Activated T-cell treated with anti-CD3 and anti-CD28 coated beads for 4 hours (primary cell): ENCODE measurements around the gene PITPNC1.
A peak's percentile ranks its signal among the peaks of the same experiment; 100 is the strongest.
"Not testable (repeated sequence)": the region's sequence is repeated elsewhere in the genome, so short reads cannot be mapped to it uniquely, and the experiment has no call there.

Experiments used
- DNase-seq: peaks from one replicate; pipeline ENCODE4 v3.0.0-alpha.2; 2020

Gene PITPNC1

DNA sequence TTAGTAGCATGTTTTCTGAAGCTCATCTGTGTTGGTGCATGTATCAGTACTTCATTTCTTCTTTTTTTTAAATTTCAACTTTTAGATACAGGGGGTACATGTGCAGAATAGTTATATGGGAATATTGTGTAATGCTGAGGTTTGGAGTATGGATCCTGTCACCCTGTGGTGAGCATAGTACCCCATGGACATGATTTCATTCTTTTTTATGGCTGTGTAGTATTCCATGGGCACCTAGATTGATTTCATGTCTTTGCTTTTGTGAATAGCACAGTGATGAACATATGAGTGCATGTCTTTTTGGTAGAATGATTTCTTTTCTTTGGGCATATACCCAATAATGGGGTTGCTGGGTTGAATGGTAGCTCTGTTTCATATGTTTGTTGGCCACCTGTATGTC is 285.6 kb downstream of the PITPNC1 start:
- DNase-seq, result no peak

DNA sequence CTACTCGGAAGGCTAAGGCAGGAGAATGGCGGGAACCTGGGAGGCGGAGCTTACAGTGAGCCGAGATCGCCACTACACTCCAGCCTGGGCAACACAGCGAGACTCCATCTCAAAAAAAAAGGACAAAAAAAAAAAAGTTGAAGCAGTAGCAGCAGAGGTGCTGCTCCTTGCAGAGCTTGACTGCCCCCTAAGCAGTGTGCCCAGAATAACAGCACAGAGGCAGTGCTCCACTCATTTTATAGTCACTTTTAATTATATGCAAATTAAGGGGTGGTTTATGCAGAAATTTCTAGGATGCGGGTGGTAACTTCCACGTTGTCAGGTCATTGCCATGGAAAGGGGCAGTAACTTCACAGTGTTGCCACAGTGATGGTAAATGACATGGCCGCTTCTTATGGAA is 286.4 kb downstream of the PITPNC1 start:
- DNase-seq, result no peak

DNA sequence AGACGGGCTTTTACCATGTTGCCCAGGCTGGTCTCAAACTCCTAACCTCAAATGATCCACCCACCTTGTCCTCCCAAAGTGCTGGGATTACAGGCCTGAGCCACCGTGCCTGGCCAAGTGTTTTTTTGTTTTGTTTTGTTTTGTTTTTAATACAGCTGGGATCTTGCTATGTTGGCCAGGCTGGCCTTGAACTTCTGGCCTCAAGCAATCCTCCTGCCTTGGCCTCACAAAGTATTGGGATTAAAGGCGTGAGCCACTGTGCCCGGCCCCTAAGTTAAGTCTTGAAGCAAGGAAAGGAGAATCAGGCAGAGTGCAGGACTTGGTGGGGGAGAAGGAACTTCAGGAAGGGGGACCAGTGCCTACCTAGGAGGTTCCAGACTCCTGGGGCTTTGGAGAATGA is 288.9 kb downstream of the PITPNC1 start:
- DNase-seq, result no peak

DNA sequence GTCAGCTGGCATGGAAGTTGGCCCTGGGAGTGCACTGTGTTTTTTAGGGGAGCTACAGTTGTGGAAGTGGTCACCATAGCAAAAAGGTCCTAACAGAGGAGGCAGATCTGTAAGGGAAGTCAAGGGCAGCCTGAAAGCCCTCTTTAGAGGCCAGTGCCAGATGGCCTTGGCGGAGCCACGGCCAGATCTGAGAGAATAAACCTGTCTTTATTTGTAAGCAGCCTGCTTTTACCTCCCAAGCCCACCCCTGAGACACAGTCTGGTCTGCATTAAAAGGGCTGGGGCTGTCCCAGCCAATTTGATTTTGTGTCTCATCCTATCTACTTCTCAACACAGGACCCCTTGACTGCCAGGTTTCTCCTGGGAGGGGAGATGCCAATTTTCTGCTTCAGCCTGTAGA is 289.6 kb downstream of the PITPNC1 start:
- DNase-seq, result no peak

DNA sequence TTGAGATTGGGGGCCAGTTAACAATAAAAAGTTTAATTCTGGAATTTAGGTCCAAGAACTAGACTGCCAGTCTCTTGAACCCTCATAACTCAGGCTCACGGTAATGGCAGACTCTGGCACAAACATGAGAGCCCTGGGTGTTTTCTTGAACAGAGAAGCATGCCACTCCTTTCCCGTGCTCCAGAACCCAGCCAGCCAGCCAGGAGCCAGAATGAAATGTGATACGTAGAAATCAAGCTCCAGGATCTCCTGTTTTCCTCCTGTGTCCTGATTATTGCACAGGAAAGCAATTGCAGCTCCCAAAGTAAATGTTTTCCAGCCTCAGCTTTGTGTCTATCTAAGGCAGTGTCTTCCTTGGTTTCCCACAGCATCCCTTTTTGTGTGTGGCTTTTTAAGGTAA is 294.4 kb downstream of the PITPNC1 start:
- no peak for DNase-seq

DNA sequence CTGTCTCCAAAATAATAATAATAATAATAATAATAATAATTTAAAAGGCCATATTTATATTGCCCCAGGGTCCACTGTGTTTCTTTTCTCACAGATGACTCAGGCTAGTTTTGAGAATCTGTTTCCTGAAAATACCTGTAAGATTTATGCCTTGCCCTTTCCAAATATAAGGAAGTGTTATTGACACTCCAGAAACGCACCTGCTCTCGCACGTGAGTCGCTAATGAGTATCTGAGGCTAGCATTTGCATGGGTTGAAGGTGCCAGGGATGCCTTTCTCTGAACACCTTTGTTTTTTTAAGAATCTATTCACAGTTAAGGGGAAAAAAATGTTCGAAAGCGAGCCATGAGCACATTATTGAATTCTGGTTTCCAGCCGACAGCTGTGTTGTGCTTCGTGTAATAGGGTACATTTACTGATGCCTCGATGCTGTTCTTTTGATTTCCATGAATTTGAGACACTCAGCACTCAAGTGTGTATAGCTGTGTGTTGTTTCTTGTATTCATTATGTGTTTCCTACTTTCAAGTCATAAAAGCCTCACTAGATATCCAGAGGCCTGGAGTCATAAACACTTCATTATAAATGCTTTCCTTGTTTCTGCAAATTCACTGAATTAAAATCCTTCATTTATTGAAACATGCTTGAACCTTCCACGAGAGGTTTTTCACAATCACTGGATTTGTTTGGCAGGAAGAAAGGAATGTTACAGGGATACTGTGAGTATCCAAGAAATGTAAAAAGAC is 295.7 kb downstream of the PITPNC1 start:
- no peak for DNase-seq

DNA sequence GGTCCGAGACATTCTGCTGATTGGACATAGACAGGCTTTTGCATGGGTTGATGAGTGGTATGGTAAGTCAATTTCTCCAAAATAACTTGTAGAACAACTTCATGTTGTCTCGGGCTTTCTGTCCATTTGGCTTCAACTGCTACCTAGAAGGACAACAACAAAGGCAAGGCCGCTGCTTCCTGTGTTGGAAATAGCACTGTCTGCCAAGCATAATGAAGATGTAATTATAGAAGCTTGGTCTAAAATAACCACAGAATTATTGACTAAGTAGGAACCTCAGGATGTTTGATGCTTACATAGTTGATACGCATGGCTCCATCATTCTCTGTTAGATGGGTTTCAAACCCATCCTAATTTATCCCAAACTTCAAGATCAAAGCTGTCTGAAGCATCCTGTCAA is 298.4 kb downstream of the PITPNC1 start:
- DNase-seq, result no peak

DNA sequence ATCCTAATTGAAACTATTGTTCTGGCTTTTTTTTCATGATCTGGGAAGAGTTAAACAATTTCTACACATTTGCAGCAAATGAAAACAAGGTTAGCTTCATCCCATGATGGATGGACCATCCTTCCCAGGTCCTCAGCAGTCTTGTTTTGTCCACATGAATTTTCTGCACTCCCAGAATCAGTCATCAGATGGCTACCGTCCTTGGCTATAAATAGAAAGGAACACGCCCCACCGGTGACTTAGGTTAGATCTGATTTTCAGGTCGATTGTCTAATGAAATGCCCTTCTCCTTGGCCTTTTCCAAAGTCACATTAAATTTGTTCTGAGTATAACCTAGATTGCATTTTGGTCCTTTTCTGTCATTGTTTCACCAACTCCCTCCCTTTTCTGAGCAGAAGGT is 299.2 kb downstream of the PITPNC1 start:
- no peak for DNase-seq

DNA sequence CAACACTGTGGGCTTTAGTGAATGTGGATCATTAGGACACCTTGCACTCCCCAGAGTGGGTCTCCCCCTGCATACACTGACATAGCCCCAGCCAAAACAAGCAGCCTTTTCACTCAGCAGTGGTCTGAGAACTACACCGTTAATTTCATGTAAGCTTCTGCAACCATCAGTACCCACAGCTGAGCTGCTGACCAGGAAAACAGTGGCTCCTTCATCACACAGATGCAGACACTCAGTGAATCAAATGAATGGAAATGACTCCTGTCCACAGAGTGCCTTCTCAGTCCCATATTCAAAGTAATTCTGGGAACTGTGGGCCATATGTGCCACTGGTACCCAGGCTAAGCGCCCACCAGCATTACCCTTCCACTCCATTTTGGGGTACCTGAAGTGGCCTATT is 301.3 kb downstream of the PITPNC1 start:
- DNase-seq, result no peak

DNA sequence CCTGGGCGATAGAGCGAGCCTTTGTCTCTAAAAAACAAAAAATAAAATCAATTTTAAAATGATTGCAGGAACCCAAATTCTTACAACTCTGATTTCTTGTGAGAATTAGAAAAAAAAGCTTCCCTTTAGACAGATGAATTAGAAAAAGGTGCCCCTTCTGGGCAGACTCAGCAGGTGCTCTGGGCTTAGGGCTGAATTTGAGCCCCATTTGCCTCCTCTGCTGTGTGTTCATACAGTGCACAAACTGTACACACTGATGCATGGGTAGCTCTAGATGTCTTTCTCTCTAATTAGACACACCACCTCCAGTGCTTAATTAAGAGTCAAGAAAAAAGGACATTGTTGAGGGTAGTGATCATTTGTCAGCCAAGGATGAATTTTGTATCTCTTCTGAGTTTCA is 302.1 kb downstream of the PITPNC1 start:
- DNase-seq, result no peak

DNA sequence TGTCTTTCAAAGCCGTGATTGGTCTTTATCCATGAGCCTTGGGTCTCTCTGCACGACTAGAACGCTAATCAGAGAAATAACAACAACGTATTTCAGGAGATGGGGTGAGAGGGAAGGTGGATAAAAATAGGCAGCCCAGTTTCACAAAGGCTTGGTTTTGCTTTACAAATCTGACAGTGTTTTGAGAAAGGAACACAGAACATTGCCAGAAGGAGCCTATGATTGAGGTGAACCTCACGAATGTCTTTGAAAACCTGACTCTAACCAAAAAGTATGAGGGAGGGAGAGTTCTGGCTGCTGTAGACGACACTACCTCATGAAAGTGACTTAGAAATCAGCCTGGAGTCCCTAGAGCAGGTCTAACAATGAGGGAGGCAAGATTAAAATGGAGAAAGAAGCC is 302.6 kb downstream of the PITPNC1 start:
- no peak for DNase-seq

DNA sequence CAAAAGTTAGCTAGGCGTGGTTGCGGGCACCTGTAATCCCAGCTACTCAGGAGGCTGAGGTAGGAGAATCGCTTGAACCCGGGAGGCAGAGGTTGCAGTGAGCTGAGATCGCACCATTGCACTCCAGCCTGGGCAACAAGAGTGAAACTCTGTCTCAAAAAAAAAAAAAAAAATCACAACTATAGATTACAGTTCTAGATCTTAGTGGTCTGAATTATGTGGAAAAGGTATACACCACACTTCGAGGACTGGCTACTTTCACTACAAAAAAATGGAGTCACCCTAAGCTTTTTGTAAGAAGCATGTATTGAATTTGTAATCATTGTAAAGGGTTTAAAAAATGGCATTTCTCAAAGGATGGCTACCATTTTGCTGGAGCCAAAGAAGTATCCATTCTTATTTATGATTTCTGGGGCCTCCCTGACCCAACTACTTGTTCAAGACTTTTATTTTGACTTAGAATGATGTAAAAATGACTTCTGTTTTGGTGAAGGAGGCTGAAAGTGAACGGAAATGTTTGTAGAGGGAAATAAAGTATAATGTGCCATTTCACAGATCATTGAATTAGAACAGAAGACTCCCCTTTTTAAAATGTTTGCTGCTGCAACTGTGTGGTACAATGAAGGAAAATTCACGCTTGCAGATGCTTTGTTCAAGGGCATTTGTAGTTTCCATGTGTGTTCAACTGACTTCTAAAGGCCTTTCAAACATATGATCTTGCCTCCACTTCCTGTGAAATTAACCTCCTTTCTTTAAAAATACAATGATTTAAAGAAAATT is 303.6 kb downstream of the PITPNC1 start:
- no peak for DNase-seq

DNA sequence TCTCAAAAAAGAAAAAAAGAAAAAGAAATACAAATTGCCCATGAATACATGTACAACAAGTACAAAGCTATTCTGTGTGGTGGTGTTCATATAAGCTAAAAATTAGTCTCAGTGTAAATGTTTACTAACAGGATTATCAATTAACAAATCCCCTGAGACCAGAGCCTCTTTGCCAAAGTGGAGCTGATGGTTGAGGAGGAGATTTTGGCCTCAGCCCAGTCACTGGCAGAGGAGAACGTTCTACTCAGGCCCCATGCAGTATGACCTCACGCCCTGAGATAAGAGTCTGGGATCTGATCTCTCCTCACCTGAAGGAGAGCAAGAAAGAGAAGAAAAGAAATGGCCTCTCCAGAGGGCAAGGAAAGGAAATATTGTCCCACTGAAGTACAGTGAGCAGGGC is 305.1 kb downstream of the PITPNC1 start:
- DNase-seq, result no peak

DNA sequence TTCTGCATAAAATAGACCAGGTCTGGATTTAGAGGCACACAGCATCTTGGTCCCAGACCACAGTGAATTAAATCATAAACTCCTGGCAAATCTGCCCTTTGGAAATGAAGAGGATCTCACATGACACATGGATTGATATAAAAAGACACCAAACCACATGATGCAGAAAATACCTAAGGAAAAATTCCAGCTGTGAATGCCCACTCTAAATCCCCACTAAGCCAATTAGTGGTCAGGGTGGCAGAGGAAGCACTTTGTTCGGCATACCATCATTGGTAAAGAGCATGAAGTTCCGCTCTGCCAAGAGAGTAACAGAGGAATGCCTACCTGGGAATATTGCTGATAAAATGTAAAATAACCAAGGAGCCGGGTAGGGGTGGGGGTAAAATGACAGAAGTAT is 308.3 kb downstream of the PITPNC1 start:
- no peak for DNase-seq

DNA sequence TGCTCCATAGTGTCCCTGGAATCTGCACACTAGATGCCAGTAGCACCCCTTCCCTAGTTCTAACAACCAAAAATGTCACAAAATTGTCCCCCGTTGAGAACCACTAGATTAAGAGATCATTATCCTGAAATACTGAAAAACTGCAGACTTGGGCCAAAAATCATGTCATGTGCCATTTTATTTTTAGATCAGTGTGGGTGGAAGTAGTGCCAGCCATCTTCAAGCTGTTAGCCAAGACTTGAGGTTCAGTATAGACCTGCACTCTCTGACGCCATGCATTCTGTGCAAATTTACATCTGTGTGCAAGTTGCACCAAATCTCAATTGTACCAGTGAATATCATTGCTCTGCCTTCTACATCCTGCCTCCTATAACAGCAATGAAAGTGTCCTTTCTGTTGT is 309.2 kb downstream of the PITPNC1 start:
- no peak for DNase-seq

DNA sequence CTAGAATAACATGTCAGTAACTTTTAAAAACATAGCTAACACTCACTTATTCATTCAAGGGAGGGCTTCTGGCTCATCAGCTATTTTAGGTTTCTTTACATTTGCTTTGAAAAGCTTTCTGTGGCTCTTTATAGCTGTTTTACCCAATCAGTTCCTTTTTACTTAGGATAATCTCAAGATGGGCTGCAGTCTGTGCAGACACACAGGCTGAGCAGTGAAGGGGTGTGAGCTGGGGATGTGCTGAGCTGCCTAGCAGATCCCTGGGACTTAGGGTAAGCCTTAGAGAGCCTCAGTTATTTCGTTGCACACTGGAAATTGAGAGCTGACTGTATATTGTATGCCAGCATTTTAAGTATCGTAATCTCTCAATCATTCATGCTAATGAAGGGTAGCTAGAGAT is 310.4 kb downstream of the PITPNC1 start:
- no peak for DNase-seq

DNA sequence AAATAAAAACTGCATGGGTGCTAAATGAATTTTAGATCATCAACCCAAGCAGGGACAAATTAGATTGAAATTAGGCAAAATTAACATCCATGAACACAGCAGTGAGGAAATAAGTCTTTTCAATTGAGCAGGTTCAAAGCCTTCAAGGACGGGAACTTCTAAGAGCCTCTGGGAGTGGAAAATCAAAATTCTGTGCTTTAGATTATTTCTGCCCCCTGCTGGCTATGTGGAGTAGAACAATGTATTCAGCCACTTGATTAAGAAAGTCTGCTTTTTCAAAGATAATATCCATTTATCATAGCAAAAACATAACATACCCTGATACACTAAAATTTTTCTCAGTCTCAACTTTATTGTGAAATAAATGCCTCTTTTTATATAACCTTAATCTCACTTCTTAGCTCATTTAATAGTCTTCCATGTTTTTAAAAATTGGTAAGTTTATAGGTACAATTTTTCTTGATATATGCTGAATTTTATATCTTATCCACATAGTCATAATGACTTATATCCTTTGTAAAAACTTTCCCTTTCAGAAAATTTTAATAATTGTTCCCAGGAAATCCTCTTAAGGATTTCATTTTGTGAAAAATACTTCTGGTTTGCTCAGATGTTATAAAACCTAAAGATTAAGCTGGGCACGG is 312.6 kb downstream of the PITPNC1 start:
- peak; percentile 55 for DNase-seq

DNA sequence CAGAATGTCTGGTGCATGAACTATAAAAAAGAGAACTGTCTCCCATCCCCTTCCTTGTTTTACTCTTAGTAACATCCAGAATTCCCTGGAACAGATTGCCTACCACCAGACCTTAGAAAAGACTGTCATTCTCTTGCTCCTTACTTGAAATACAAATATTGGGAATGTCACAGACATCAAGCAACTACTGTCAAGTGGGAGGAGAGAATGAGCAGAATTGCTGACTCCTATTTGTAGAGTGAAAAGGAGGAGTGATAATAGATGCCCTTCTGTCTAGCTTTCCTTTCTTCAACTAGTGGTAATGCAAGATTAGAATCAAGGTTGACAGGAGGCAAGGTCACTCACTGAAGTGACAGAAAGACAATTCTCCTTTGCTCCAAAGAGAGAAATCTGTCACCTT is 316.7 kb downstream of the PITPNC1 start:
- DNase-seq, result no peak

DNA sequence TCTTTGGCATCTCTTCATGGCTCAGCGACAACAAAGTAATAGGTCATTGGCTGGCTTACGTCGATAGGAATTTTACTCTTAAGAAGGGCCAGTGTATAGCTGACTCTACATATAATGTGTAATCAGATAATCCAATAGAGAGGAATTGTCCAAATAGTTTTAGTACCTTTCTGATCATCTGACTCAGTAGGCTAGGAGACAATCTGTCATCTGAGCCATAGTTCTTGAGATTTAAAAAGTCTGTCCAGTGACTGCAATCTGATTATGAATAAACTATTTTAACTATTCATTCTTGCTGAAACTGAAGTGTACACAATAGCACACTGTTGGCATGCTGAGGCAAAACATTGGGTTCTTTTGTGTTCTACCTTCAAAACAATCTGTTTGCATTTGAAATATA is 319.3 kb downstream of the PITPNC1 start:
- DNase-seq, result no peak

DNA sequence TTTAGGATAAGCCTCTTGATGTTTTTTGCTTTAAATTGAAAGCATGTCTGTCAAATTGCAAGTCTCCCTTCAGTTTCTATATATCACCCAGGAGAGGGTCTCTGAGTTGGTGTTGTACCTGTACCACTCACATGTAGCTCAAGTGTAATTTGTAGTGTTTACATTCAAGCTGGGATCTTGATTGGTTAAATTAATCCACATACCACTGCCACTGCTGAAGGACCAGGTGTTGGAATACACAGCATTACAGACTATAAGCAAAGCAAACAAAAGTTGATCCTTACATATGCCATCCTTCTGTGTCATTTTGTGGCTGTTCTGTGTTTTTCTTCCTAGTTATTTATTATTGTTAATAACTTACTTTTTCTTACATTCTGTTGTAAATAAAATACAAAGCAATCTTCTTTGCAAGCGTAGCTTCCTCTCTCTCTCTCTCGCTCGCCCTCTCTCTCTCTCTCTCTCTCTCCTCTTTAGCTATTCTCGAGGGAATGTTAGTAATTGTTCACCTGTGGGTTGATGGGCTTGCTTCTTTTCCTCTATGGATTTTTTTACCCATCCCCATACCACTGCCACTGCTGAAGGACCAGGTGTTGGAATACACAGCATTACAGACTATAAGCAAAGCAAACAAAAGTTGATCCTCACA is 319.9 kb downstream of the PITPNC1 start:
- no peak for DNase-seq

DNA sequence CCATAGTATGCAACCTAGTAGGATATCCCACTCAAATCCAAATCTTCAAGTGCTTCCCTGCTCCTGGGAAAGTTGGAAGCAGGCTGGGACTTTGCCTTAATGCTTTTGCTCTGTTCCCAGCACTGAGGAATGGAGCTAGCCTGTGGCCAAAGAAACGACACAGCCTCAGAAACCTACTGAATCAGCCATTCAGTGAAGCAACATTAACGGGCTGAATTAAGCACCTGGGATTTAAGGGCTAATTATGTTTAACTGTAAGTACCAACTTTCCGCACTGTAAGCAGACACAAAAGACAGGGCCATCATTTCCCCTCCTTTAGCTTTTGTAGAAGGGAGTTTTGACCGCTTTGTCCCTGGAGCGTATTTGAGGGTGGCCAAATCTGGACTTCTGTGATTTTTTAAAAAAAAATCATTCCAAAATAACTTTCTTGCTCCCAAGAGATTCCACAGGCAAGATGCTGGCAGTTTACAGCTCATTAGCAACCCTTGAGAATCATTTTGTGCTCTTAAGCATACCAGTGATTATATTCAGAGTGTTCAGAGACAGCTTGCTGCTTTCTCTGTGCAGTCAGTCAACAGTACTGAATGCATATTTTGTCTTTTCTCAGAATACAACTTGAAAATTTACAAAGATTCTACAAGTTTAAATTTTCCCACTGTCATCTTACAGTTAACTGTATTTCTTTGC is 323.1 kb downstream of the PITPNC1 start:
- no peak for DNase-seq

DNA sequence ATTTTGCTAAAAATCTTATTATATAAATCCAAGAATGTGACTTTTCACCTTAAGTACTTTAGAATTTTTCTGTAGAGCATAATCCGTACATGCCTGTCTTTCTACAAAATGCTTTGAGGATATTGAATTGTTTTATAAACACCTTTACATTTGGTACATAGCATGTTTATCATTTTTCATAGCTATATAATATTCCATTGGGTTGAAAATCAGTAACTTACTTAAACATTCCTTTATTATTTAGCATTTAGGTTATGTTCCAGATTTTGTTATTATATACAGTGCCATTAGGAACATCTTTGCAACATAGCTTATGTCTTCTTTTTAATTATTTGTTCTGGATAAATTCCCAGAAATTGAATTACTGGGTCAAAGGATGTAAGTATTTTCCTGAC is 323.6 kb downstream of the PITPNC1 start:
- DNase-seq, result no peak

DNA sequence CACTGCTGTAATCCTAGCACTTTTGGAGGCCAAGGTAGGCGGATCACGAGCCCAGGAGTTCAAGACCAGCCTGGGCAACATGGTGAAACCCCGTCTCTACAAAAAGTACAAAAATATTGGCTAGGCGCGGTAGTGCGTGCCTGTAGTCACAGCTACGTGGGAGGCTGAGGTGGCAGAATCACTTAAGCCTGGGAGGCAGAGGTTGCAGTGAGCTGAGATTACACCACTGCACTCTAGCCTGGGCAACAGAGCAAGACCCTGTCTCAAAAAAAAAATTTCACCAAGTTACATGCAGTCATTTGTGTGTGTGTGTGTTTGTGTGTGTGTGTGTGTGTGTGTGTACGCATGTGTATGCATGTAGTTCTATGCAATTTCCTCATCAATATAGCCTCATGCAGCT is 325.8 kb downstream of the PITPNC1 start:
- not testable (repeated sequence) for DNase-seq
